HCT116 (cell line): Measurements from ENCODE around the gene PREX1. TPM values are rescaled to one million over a fixed set of nuclear protein-coding genes. Genes with fewer than 3 reads are reported as not detected.

ENCODE experiments used
- ATAC-seq: fragments of 200-7000 bp; cut with Tn5 transposase; 2 replicates; pipeline ENCODE4 v1.9.1; 2020; ENCODE audit warnings: mild to moderate bottlenecking, moderate library complexity
- BruUV-seq: library from RNA; stranded (reverse); fragments of 400-500 nt; replicated peaks from 2 replicates; lab custom pipeline; 2021; lab: Mats Ljungman, UMichigan
- CTCF ChIA-PET: fragments of 300-600 bp; sonication (Branson Sonifier 250); formaldehyde crosslinking; loops from one replicate; lab custom pipeline; 2021; ENCODE audit warnings: antibody characterized with exemption; lab: Charles Lee
- POLR2A ChIA-PET: fragments of 300-600, 350-600 bp; sonication (Branson Sonifier 250); formaldehyde crosslinking; loops from one replicate; lab custom pipeline; 2021; ENCODE audit warnings: antibody characterized with exemption; lab: Charles Lee
- RAD21 ChIA-PET, 2 experiments: fragments of 300-600 bp; sonication (Branson Sonifier 250); formaldehyde crosslinking; loops; one replicate each; lab custom pipeline; 2023; ENCODE audit warnings: low total read pairs in 2 of 2; ENCODE audit not compliant: uncharacterized antibody in 2 of 2, unreplicated experiment in 2 of 2, low non-redundant PET in 1 of 2; lab: Charles Lee
- DNase-seq: peaks from one replicate; pipeline ENCODE4 v3.0.0-alpha.2; 2010; ENCODE audit warnings: low read depth, low spot score
- H2AFZ ChIP-seq: fragments of 200-600 bp; shearing (Covaris generic), sonication (generic); 2 replicates; pipeline ENCODE4 v1.6.1; 2017; ENCODE audit warnings: low read depth, mixed run types, mixed read lengths, antibody characterized with exemption, low read length; ENCODE audit not compliant: poor library complexity, severe bottlenecking
- H3K27ac ChIP-seq: 2 replicates; pipeline ENCODE4 v1.5.1; 2012; ENCODE audit warnings: low read depth, low read length
- H3K27me3 ChIP-seq: fragments of 200-600 bp; sonication (generic); 2 replicates; pipeline ENCODE4 v1.6.1; 2016; ENCODE audit warnings: mixed run types, low read length, mixed read lengths; ENCODE audit not compliant: insufficient read depth
- H3K36me3 ChIP-seq, 2 experiments: fragments of 200-500 bp in 1 of 2; fragments of 200-600 bp in 1 of 2; sonication (Bioruptor generic) in 1 of 2; sonication (generic) in 1 of 2; 2 replicates each; pipeline versions ENCODE4 v1.5.1 to v1.6.1; 2014 to 2016; ENCODE audit warnings: low read length in 2 of 2, inconsistent platforms in 1 of 2, mixed read lengths in 1 of 2, mixed run types in 1 of 2; ENCODE audit not compliant: insufficient read depth in 2 of 2, control insufficient read depth in 1 of 2
- H3K4me1 ChIP-seq, 2 experiments: fragments of 200-600 bp in 1 of 2; sonication (generic) in 1 of 2; 2 replicates each; pipeline versions ENCODE4 v1.5.1 to v1.6.1; 2012 to 2017; ENCODE audit warnings: low read length in 2 of 2, inconsistent platforms in 1 of 2, mild to moderate bottlenecking in 1 of 2, mixed read lengths in 1 of 2, mixed run types in 1 of 2, moderate library complexity in 1 of 2; ENCODE audit not compliant: insufficient read depth in 2 of 2, control insufficient read depth in 1 of 2
- H3K4me2 ChIP-seq: fragments of 200-600 bp; sonication (generic); 2 replicates; pipeline ENCODE4 v1.6.1; 2017; ENCODE audit warnings: mixed run types, low read length, mixed read lengths
- H3K4me3 ChIP-seq, 2 experiments: fragments of 200-600 bp in 1 of 2; sonication (generic) in 1 of 2; replicated peaks in 1 of 2; 2 replicates each; pipeline ENCODE4 v1.5.1; 2011 to 2016; ENCODE audit warnings: low read length in 2 of 2, control low read depth in 1 of 2, low read depth in 1 of 2, mild to moderate bottlenecking in 1 of 2, mixed read lengths in 1 of 2, mixed run types in 1 of 2
- H3K79me2 ChIP-seq: fragments of 200-600 bp; sonication (generic); 2 replicates; pipeline ENCODE4 v1.6.1; 2017; ENCODE audit warnings: mild to moderate bottlenecking, mixed run types, low read length, moderate library complexity, mixed read lengths; ENCODE audit not compliant: insufficient read depth
- H3K9ac ChIP-seq: fragments of 200-600 bp; sonication (generic); 2 replicates; pipeline ENCODE4 v1.6.1; 2016; ENCODE audit warnings: low read length, mixed read lengths
- H3K9me2 ChIP-seq: fragments of 200-600 bp; sonication (generic), shearing (Covaris generic); 2 replicates; pipeline ENCODE4 v1.6.1; 2017; ENCODE audit warnings: mixed run types, mild to moderate bottlenecking, moderate library complexity; ENCODE audit not compliant: insufficient read depth
- H3K9me3 ChIP-seq, 2 experiments: fragments of 200-500 bp in 1 of 2; fragments of 200-600 bp in 1 of 2; sonication (Bioruptor generic) in 1 of 2; sonication (generic) in 1 of 2; 2 replicates each; pipeline ENCODE4 v1.6.1; 2014 to 2017; ENCODE audit warnings: low read length in 2 of 2, mixed read lengths in 2 of 2, inconsistent platforms in 1 of 2, low read depth in 1 of 2, mild to moderate bottlenecking in 1 of 2, mixed run types in 1 of 2, moderate library complexity in 1 of 2; ENCODE audit not compliant: control insufficient read depth in 1 of 2, insufficient read depth in 1 of 2
- H4K20me1 ChIP-seq: fragments of 200-600 bp; sonication (generic), shearing (Covaris generic); 2 replicates; pipeline ENCODE4 v1.6.1; 2017; ENCODE audit warnings: mixed run types, mild to moderate bottlenecking, moderate library complexity; ENCODE audit not compliant: insufficient read depth
- CTCF ChIP-seq, 3 experiments: fragments of 200-600 bp in 1 of 3; sonication (generic) in 1 of 3; IDR thresholded peaks in 2 of 3; conservative IDR thresholded peaks in 1 of 3; 2 replicates each; pipeline ENCODE4 v1.5.1; 2012 to 2017; ENCODE audit warnings: low read depth in 2 of 3, low read length in 2 of 3, antibody characterized with exemption in 1 of 3, borderline replicate concordance in 1 of 3, control low read depth in 1 of 3, mild to moderate bottlenecking in 1 of 3, mixed read lengths in 1 of 3, mixed run types in 1 of 3, moderate library complexity in 1 of 3; ENCODE audit not compliant: insufficient read depth in 1 of 3
- ELF1 ChIP-seq: IDR thresholded peaks from 2 replicates; pipeline ENCODE4 v1.6.1; 2012; ENCODE audit warnings: low read depth, borderline replicate concordance
- EZH2 ChIP-seq: fragments of 200-600 bp; sonication (generic); IDR thresholded peaks from 2 replicates; pipeline ENCODE4 v1.6.1; 2017; ENCODE audit warnings: antibody characterized with exemption, mixed run types
- EZH2phosphoT487 ChIP-seq: fragments of 200-600 bp; IDR thresholded peaks from 2 replicates; pipeline ENCODE4 v1.6.1; 2018; ENCODE audit warnings: antibody characterized with exemption, borderline replicate concordance
- REST ChIP-seq: IDR thresholded peaks from 2 replicates; pipeline ENCODE4 v1.6.1; 2012; ENCODE audit warnings: low read depth
- SIN3A ChIP-seq: IDR thresholded peaks from 2 replicates; pipeline ENCODE4 v1.6.1; 2012; ENCODE audit warnings: low read depth
- SP1 ChIP-seq: IDR thresholded peaks from 2 replicates; pipeline ENCODE4 v1.6.1; 2012; ENCODE audit warnings: low read depth
- SRF ChIP-seq: IDR thresholded peaks from 2 replicates; pipeline ENCODE4 v1.6.1; 2012; ENCODE audit warnings: low read depth
- TCF7L2 ChIP-seq: IDR thresholded peaks from 2 replicates; pipeline ENCODE4 v1.7.0; 2011; ENCODE audit warnings: borderline replicate concordance, inconsistent platforms; ENCODE audit not compliant: insufficient read depth, insufficient read length; ENCODE audit errors: extremely low read depth
- ZBTB33 ChIP-seq: IDR thresholded peaks from 2 replicates; pipeline ENCODE4 v1.6.1; 2011; ENCODE audit warnings: mild to moderate bottlenecking, low read length, moderate library complexity; ENCODE audit not compliant: insufficient replicate concordance; ENCODE audit errors: extremely low read depth
- ZFX ChIP-seq: fragments of 450-650 bp; IDR thresholded peaks from 2 replicates; pipeline ENCODE4 v1.6.1; 2017
- intact Hi-C: fragments of 100-400 bp; cut with micrococcal nuclease; formaldehyde crosslinking; loops from 2 replicates; pipeline ENCODE4 v1.10.0; 2022
- total RNA-seq: library from RNA; stranded (reverse); gene quantifications from one replicate; pipeline ENCODE4 v1.2.1, GENCODE V29; 2021; ENCODE audit not compliant: unreplicated experiment

PREX1 gene
- total RNA-seq, 1 experiment from 2014 or later, result 6.1 TPM

- H3K9me2 ChIP-seq, result no peaks in the 10 kb centered on the region
- no peak overlapping the region for H2AFZ ChIP-seq
- no peaks in the 10 kb centered on the region; the same call in 1 of the 2 replicates for H3K27me3 ChIP-seq
- BruUV-seq, result no TSS peak
- ChIA-PET CTCF (no interaction called here), POLR2A (no interaction called here), RAD21 (no interaction called here)
- no peak overlapping the region for H3K27ac ChIP-seq
- no peak overlapping the region for H3K4me2 ChIP-seq
- H3K9me3 ChIP-seq, result no peaks in the 10 kb centered on the region
- no peak overlapping the region for H3K4me3 ChIP-seq
- DNase-seq, result no peak
- no peak for TF ChIP-seq CTCF (IDR thresholded peaks at IDR 0.05 in 2 of 3, conservative IDR thresholded peaks at IDR 0.05 in 1 of 3; ENCODE audit: borderline replicate concordance in 1 of 3, insufficient read depth in 1 of 3, low read depth in 2 of 3, low read length in 2 of 3)
- TF ChIP-seq SIN3A, result no peak
- no peak for TF ChIP-seq ZFX
- TF ChIP-seq SP1, result no peak
- no peak for TF ChIP-seq TCF7L2
- TF ChIP-seq ELF1, result no peak
- H3K79me2 ChIP-seq, result no peaks in the 10 kb centered on the region
- no peaks in the 10 kb centered on the region for H4K20me1 ChIP-seq
- H3K9ac ChIP-seq, result no peak overlapping the region
- intact Hi-C loops, result no loop called here
- no peaks in the 10 kb centered on the region for H3K4me1 ChIP-seq
- H3K36me3 ChIP-seq, result no peaks in the 10 kb centered on the region
- no peak for ATAC-seq
Measured at GRCh38 chr20:48604936-48605335, 222.9 kb downstream of the PREX1 start.

GRCh38 chr20:48604426-48604825 lies 223.4 kb downstream of the PREX1 start:
- ChIA-PET POLR2A (no interaction called here), RAD21 (no interaction called here), CTCF (no interaction called here)
- Histone ChIP-seq H3K4me2 (no peak overlapping the region), H2AFZ (no peak overlapping the region), H3K9me2 (no peaks in the 10 kb centered on the region), H3K27me3 (peaks cover 2% of the 10 kb centered on the region; the same call in 1 of the 2 replicates), H3K9me3 (no peaks in the 10 kb centered on the region), H4K20me1 (no peaks in the 10 kb centered on the region), H3K9ac (no peak overlapping the region), H3K79me2 (no peaks in the 10 kb centered on the region), H3K4me1 (no peaks in the 10 kb centered on the region), H3K27ac (no peak overlapping the region), H3K4me3 (no peak overlapping the region), H3K36me3 (no peaks in the 10 kb centered on the region)
- no TSS peak for BruUV-seq
- DNase-seq (no peak), ATAC-seq (no peak)
- intact Hi-C loops, result no loop called here
- no peak for TF ChIP-seq EZH2phosphoT487
- no peak for TF ChIP-seq TCF7L2
- TF ChIP-seq ZBTB33, result no peak
- TF ChIP-seq REST, result no peak
- TF ChIP-seq SRF, result no peak
- TF ChIP-seq EZH2, result no peak
- no peak for TF ChIP-seq ELF1
